MCF 10A (cell line): ENCODE data around the gene RRM2. TPM values are rescaled to one million over a fixed set of nuclear protein-coding genes. Genes with fewer than 3 reads are reported as not detected.

Source experiments
- BruUV-seq: library from RNA; stranded (reverse); fragments of 400-500 nt; replicated peaks from 2 replicates; lab custom pipeline; 2021; lab: Mats Ljungman, UMichigan
- CTCF ChIA-PET: fragments of 300-600 bp; sonication (Branson Sonifier 250); formaldehyde crosslinking; extraction: SDS; loops from one replicate; lab custom pipeline; 2021; ENCODE audit warnings: antibody characterized with exemption, inconsistent platforms; lab: Yijun Ruan, JAX
- POLR2A ChIA-PET: fragments of 300-600, 350-650 bp; sonication (Branson Sonifier 250); formaldehyde crosslinking; extraction: SDS; loops from one replicate; lab custom pipeline; 2020; ENCODE audit warnings: antibody characterized with exemption, inconsistent platforms; lab: Yijun Ruan, JAX
- DNase-seq: peaks from one replicate; pipeline ENCODE4 v3.0.0-alpha.2; 2018; ENCODE audit not compliant: unreplicated experiment
- H3K27ac Mint-ChIP-seq: one replicate; pipeline ENCODE4 v1.8.0; 2022; ENCODE audit warnings: mild to moderate bottlenecking, low read depth, mixed read lengths; ENCODE audit not compliant: unreplicated experiment
- H3K27me3 Mint-ChIP-seq: one replicate; pipeline ENCODE4 v1.8.0; 2022; ENCODE audit warnings: mixed read lengths; ENCODE audit not compliant: insufficient read depth, unreplicated experiment
- H3K36me3 Mint-ChIP-seq: one replicate; pipeline ENCODE4 v1.8.0; 2022; ENCODE audit warnings: mild to moderate bottlenecking, moderate library complexity, mixed read lengths; ENCODE audit not compliant: insufficient read depth, unreplicated experiment
- H3K4me1 Mint-ChIP-seq: one replicate; pipeline ENCODE4 v1.8.0; 2022; ENCODE audit warnings: mixed read lengths; ENCODE audit not compliant: insufficient read depth, unreplicated experiment
- H3K4me3 Mint-ChIP-seq: one replicate; pipeline ENCODE4 v1.8.0; 2022; ENCODE audit warnings: mild to moderate bottlenecking, moderate library complexity, mixed read lengths; ENCODE audit not compliant: unreplicated experiment
- H3K9me3 Mint-ChIP-seq: one replicate; pipeline ENCODE4 v1.8.0; 2022; ENCODE audit warnings: mixed read lengths; ENCODE audit not compliant: unreplicated experiment
- CTCF ChIP-seq: fragments of 200-600 bp; IDR thresholded peaks from one replicate; pipeline ENCODE4 v1.8.0; 2022; ENCODE audit warnings: antibody characterized with exemption, mild to moderate bottlenecking; ENCODE audit not compliant: unreplicated experiment
- intact Hi-C: fragments of 100-400 bp; cut with micrococcal nuclease; formaldehyde crosslinking; loops from 2 replicates; pipeline ENCODE4 v1.14.1; 2022
- total RNA-seq: library from RNA; stranded (reverse); gene quantifications from 2 replicates; pipeline ENCODE4 v1.2.3, GENCODE V29; 2022

The RRM2 gene
- total RNA-seq, 1 experiment from 2014 or later, result 41.8 TPM

DNA sequence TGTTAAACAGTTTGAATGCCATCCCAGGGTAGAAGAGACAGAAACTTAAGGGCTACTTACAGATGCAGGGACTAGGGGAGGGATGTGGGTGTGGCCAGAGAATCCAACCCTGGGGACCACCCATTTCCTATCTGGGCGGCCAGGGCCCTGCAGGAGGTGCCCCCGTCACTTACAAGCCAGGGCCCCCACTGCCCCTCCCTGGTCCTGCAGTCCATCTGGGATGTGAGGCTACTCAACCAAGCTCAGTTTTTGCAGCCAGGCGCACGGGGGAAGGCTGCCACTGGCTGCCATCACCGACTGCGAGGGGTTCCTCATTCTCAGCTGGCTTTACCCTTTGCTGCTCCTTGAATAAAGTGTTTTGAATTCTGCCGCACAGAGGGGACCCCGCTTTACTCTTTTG, 42.1 kb downstream of the RRM2 start:
- CTCF ChIA-PET, result interaction anchor here (3.0 kb wide), 1 partner anchor 22 kb away, joined by 9 read pairs; no protein-coding TSS in a partner anchor
- POLR2A ChIA-PET, result no interaction called here
- Mint-ChIP-seq H3K27me3 (no peaks in the 10 kb centered on the region), H3K4me1 (peaks cover 13% of the 10 kb centered on the region), H3K9me3 (no peaks in the 10 kb centered on the region), H3K36me3 (no peaks in the 10 kb centered on the region), H3K27ac (no peak overlapping the region), H3K4me3 (no peak overlapping the region)
- TF ChIP-seq CTCF, result no peak
- no peak for DNase-seq
- no TSS peak for BruUV-seq
- intact Hi-C loops, result no loop called here

DNA sequence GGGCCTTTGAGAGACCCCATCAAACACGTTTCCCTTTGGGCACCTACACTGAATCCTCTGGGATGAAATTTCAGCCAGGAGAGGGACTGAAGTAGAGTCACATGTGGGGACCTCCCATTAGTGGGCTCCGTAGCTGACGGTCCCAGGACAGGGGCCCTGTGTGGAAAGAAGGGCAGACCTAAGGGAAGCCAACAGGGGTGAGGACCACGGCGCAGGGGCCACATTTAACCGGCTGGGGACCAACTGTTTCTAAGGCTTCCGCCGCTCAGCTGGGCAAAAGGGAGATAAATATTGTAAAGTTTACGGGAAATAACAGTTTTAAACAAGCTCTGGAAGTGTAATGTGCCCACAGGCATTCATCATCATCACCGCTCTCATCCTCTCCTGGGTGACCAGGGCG, 42.7 kb downstream of the RRM2 start:
- Mint-ChIP-seq H3K4me3 (no peak overlapping the region), H3K27me3 (no peaks in the 10 kb centered on the region)
- intact Hi-C loops, result no loop called here

DNA sequence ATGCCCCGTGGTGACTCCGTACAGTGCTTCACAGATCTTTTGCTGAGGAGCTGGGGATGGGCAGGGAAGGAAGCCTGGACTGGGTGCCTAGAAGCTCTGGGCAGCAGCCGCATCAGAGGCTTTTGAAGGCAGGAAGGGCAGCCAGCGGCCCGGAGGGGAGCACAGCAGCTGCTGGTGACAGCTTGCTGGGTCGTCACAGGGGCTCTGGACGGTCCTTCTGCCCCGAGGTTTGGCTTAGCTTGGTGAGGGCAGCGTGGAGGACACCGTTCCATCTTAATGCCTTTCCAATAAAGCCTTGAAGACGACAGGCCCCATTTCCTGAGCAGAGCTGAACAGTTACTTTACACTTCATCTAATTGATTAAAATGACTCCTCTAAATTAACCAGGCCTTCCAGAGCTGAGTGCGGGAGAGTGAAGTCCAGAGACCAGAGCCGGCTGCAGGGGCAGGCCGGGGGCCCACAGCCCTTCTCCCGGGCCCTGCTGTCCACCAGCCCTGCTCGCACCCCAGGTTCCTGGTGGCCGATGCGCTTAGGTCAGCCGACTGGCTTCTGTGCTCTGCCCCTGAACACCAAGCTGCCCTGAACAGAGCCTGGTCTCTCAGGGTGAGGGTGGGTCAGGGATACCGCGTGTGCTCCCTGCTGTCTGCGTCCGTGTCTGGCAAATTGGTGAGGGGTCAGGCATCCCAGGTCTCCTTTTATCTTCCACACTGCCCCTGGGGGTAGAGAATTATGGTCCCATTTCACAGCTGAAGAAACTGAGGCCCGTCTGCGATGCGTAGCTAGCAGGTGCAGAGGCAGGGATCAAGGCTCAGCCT, 43.5 kb downstream of the RRM2 start:
- DNase-seq, result no peak
- POLR2A ChIA-PET, result interaction anchor here (0.6 kb wide), 1 partner anchor 136 kb away, joined by 3 read pairs; no protein-coding TSS in a partner anchor
- TF ChIP-seq CTCF, result no peak
- Mint-ChIP-seq H3K4me1 (peaks cover 13% of the 10 kb centered on the region), H3K36me3 (no peaks in the 10 kb centered on the region), H3K27ac (no peak overlapping the region), H3K9me3 (no peaks in the 10 kb centered on the region), H3K4me3 (no peak overlapping the region), H3K27me3 (no peaks in the 10 kb centered on the region)
- intact Hi-C loops, result no loop called here
- CTCF ChIA-PET, result interaction anchor here (0.7 to 1.4 kb wide), 5 partner anchors 26 to 269 kb away, joined by 3 to 7 read pairs (median 4); no protein-coding TSS in a partner anchor
- no TSS peak for BruUV-seq

More for the DNA sequence above, 42.7 kb downstream of the RRM2 start:
- ChIA-PET POLR2A (no interaction called here), CTCF (interaction anchor here (1.0 to 3.0 kb wide), 3 partner anchors 23 to 244 kb away, joined by 4 to 9 read pairs (median 7); no protein-coding TSS in a partner anchor)
- H3K9me3 Mint-ChIP-seq, result no peaks in the 10 kb centered on the region
- peaks cover 13% of the 10 kb centered on the region for H3K4me1 Mint-ChIP-seq
- DNase-seq, result no peak
- H3K27ac Mint-ChIP-seq, result no peak overlapping the region
- BruUV-seq, result no TSS peak
- TF ChIP-seq CTCF, result no peak
- no peaks in the 10 kb centered on the region for H3K36me3 Mint-ChIP-seq

- Mint-ChIP-seq H3K4me3 (no peak overlapping the region), H3K4me1 (peaks cover 7% of the 10 kb centered on the region), H3K27me3 (no peaks in the 10 kb centered on the region), H3K9me3 (no peaks in the 10 kb centered on the region), H3K27ac (no peak overlapping the region), H3K36me3 (no peaks in the 10 kb centered on the region)
- TF ChIP-seq CTCF, result no peak
- no TSS peak for BruUV-seq
- DNase-seq, result no peak
- ChIA-PET POLR2A (interaction anchor here (0.6 kb wide), 1 partner anchor 135 kb away, joined by 3 read pairs; no protein-coding TSS in a partner anchor), CTCF (interaction anchor here (0.7 to 0.8 kb wide), 3 partner anchors 23 to 269 kb away, joined by 3 read pairs; no protein-coding TSS in a partner anchor)
- intact Hi-C loops, result no loop called here
Observed at GRCh38 chr2:10166676-10167292, 44.2 kb downstream of the RRM2 start.
